Stimulated activated CD4-positive, alpha-beta T cell treated with anti-CD3 and anti-CD28 coated beads, Interleukin-12 subunit alpha, Interleukin-12 subunit beta, amount 100 ng/mL, for 4 hours (primary cell): ENCODE measurements around the gene PCDHGA1.
A peak's percentile ranks its signal among the peaks of the same experiment; 100 is the strongest.

Source experiments
- DNase-seq: peaks from one replicate; pipeline ENCODE4 v3.0.0-alpha.2; 2020

Gene PCDHGA1

DNA sequence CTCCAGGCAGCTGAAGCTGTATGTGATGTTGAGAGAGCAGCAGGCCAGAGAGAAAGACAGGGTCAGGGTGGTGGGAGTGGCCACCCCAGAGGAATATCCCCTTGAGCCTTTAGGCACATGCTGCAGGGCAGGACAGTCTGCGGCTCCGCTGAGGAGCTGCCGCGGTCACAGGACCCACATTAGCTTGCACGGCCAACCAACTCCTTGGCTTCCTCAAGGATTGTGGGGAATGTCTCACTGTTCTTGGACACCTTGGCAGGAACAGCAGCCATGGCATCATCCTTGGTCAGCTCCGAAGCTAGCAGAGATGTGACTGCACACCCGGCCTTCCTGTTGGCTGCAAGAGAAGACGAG lies 186.3 kb downstream of the PCDHGA1 start:
- no peak for DNase-seq

DNA sequence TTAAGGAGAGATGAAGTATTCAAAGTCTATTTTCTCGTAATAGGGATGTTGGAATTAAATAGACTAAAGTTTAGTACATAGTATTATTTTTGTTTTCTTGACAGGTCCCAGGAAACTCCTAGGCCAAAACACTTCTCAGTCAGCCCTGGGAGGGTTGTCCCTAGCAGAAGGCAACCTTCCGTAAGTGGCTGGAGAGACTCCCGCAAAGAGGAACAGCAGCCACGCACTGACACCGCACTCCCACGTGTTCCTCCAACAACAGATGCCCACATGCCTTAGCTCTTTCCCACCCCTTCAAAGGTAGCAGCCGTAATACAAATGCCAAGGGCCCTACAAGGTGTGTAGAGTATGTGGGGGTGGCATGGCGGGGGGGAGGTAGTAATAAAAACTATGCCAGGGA lies 187.0 kb downstream of the PCDHGA1 start:
- no peak for DNase-seq

DNA sequence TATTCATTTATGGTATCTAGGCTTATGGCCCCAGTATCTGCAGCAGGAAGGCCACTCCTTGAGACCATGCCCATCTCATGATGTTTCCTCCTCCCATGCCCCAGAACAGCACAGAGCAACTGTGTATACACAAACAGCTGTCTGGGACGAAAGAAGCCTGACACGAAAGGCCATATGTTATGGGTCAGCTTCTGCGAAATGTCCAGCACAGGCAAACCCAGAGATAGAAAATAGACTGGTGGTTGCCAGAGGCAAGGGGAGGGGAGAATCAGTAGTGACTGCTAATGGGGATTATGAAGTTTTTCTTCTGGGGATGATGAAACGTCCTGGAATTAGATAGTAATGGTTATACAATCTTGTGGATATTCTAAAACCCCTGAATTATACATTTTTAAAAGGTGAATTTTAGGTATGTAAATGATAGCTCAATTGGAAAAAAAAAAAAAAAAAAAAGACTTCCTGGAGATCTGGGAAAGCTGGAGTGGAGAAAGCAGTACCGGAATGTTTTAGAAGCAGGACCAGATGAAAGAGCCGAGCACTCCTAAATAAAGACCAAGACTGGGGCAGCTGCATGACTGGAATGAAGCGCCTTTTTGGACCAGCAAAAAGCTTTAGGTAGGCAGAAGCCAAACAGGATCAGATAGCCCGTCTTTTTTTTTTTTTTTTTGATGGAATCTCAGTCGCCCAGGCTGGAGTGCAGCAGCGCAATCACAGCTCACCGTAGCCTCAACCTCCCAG lies 187.7 kb downstream of the PCDHGA1 start:
- DNase-seq, result no peak

DNA sequence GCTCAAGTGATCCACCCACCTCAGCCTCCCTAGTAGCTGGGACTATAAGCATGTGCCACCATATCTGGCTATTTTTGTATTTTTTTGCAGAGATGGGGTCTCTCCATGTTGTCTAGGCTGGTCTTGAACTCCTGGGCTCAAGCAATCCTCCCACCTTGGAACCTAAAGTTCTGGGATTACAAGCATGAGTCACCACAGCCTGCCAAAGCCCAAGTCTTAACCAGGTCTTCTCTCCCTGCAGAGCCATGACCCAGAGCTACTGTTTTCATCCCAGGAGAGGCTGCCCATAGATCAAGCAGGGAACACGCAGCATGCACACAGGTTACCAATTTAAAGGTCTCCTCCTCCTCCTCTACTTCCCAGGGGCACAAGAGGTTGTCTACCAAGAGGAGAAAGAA lies 188.3 kb downstream of the PCDHGA1 start:
- DNase-seq, result no peak

DNA sequence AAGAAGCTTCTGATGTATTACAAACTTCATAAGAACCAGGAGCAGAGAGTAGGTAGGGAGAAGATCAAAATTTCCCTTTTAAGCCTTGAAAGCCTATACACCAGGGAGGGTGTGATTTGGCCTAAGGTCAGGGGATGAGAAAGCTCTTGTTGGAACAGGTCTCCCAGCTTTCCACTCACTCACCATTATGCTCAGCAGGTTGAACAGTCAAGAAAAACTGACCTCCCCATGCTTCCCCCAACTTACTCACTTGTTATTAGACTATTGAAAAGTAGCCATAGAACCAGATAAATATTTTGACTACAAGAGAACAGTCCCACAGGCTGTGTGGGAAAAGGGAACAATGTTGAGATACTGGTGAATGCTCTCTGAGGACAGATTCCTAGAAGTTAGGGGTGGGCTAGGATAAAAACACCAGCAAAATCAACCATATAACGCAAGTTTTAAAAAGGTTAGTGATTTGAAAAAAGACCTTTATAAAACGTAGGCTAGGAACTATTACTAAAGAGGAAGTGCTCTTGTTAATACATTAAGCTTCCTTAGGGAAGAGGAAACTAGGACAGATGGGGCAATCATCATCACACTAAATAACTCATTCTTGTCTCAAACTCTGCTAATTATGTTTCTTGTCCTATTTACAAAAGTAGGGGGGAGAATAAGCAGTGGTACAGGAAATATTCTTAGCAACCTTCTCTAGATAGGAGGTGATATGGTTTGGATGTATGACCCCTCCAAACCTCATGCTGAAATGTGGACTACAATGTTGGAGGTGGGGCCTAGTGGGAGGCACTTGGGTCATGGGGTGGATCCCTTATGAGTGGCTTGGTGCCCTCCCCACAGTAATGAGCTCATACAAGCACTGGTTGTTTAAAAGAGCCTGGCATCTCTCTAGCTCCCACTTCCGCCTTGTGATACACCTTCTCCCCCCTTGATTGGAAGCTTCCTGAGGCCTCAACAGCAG lies 189.6 kb downstream of the PCDHGA1 start:
- no peak for DNase-seq

DNA sequence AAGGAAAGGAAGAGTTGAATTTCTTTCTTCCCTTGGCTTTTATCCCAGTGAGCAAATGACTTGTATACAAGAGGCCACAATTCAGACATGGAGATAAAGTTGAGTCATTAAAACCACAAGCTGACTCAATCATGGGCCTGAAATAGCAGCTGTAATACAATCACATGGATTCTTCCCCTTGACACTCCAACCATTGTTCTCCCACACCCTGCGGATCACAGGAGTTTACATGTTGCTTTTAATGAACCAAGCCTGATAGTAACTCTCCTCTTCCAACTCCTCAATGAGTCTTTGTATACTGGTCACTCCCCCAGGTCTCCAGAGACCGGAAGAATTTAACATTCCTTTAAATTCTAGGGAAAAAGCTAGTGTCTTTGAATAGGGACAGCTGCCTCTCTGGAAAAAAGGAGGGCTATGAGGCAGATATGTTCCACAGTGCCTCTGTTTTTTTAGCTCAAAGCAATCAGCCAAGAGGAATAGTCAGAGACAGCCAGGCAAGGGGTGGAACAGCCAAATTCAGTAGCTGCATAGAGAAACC lies 191.0 kb downstream of the PCDHGA1 start:
- no peak for DNase-seq

DNA sequence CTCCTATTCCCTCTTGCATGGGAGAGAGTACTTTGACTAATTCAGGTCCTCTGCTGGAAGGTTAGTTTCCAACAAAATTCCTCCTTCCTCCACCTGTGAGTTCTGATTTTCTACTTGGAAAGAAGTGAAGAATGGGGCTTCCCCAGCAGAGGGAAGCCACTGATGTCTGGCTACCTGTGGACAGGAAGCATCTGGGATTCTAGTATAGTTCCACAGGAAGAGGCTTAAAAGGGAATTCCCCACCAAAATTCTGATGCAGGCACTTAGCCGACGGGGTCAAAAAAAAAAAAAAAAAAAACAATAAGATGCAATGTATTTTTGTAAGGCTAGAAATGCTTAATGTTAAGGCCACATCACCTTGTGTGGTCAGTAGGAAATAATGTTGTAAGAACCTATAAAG lies 192.0 kb downstream of the PCDHGA1 start:
- no peak for DNase-seq

DNA sequence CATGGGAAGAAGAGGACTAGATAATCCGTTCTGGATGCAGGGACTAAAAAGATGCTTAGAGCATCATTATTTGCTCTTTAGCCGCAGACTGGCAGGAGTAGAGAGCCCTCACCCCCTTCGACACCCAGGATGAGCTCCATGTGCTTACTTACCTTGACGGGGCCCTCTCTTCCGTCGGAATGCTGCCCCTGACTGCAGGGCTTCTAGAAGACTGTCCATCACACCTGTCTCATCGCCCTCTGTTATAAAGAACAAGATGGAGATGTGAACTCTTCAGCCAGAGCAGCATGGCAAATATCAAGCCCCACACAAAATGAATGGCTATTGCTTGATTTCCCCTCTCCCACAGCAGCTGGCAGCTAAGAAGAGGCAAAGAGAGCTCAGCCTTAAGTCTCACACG lies 193.7 kb downstream of the PCDHGA1 start:
- DNase-seq, result no peak

DNA sequence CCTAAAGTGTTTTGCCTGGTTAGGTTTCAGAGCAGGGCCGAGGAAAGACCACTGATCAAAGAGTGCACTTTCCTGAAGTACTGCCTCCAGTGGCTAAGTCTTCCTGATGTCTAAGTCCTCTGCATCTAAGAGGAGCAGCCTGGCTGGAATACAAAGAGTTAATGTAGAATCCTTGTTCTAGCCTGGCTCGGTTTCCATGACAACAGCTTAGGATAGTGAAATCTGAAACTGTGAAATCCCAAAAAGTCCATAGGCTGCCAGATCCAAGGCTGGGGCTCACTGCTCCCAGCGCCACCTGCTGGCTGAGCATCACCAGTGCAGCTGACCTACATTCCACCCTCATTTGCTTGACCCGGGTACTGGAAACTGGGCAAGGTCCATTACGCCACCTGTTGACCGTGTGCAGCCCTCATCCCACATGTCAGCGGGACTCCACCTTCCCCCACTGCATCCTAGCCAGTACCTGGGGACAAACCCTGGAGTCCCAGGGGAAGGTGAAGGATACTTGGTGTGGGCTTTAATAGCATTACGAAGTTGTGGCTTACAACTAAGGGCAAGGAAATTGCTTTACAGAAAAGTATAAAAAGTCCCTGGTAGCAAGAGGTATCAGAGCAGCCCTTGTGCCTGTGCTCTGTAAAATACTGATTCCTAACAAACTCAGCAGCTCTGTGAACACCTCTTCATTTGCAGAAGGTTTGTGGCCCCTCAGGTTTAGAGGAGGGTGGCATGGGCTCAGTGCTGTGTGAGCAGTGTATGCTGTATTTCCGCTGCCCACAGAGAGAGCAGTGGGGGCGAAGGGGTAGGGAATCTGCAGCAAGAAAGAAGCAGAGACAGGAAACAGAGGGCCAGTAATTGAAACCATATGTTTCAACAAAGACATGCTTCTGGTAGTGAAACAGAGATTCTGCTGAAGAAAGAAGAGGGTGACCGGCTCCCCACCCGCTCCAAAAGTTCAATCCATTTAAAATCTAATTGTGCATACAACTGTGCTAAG lies 194.6 kb downstream of the PCDHGA1 start:
- DNase-seq, result peak; percentile 50

DNA sequence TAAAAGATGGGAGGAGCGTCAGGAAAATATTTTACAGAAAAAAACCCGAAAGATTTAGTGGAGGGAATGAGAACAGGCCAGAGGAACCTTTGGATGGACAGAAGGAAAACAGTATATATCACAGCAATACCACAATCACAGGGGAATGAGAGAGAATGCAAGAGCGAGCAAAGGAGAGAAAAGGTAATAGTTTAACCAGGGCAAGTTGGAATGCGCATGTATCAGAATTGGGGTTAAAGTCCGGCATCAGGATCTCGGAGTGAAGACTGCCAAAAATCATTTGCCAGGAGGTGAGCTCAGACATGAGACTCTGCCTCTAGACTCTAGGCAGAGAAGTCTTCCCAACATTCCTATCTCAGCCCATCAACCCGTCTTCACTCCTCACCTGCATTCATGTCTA lies 195.3 kb downstream of the PCDHGA1 start:
- no peak for DNase-seq

DNA sequence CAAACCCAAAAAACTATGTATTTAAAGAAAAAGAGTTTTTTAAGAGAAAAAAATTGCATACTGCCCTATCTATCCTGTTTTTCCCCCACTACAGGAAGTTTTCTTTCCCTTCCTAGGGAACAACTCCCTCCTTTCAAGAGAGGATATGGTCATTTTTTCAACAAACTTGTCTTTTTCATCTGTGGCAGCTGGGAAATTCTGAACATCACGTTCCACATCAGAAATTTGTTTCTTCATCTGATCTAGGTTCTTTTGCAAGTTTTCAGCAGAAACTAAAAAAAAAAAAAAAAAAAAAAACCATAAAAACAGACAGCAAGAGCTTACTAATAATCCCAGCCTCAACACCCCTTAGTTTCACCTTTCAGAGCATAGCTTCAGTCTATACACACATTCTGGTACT lies 197.1 kb downstream of the PCDHGA1 start:
- DNase-seq, result no peak

DNA sequence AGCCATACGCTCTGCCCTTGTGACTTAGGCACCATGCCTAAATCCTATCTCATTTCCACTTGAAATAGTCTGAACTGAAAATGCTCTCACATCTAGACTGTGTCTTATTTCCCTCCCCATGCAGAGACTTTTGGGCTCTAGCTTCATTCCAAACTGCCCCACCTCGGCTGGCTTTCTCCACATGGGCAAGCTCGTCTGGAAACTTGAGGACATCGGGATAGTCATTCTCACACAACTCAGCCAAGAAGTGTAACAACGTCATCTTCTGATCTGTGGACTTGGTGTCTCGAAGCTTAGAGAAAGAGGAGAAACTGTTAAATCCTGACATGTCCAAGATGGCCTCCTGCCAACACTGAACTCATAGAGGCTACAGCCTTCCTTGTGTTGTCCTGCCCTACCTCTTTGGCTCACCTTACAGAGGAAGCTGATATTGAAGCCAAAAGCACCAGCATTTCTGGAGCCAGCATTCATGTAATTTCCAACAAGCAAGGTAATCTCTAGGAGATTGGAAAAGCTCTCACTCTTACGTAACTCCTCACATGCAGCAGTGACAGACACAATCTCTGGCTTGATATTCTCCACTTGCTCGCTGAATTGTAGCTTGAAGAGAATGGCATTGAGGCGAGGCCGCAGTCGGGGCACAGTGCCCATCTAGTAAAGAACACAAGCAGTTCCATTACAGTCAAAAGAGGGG lies 198.1 kb downstream of the PCDHGA1 start:
- no peak for DNase-seq

DNA sequence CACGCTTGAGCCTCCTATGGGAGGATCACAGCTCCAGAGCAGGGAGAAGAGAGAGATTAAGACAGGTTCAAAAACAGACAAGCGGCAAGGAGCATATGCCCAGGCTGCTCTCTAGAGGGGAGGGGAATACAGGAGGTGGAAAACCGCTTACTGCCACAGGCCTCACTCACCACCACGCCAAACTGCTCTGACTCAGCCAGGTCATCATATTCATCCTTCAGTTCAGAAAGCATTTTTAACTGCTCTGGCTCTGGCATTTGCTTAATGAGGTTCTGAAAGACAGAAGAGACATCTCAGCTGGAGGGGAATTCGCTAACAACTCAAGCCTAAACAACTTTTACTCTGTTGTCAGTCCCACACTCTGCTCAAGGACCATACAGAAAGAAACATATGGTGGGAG lies 198.7 kb downstream of the PCDHGA1 start:
- DNase-seq, result no peak

DNA sequence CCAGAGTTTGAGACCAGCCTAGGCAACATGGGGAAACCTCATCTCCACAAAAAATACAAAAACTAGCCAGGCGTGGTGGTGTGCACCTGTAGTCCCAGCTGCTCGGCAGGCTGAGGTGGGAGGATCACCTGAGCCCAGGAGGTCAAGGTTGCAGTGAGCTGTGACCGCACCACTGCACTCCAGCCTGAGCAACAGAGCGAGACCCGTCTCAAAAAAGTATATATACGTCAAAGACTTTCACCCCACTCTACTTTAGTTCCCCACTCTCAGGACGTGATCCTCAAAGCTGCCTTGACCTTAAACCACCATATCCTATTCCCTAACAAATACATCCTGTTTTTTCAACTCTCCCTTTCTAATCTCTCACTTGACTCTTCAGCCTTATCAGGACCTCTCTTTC lies 199.6 kb downstream of the PCDHGA1 start:
- DNase-seq, result no peak

DNA sequence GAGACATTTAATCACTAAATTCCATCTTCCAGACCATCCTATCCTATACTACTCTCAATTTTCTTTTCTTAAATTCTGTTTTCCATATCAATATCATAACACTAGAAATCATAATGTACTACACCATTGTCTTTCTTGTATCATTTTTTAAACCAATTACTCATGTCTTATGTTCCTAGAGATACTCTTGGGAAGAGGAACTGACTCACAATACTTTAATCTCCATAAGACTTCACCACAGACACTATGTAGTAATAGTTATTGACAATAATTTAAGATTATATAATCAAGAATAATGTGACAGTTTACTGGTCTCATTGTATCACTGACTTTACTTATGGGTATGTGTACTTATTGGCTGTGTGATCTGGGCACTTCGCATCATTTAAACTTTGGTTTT lies 202.4 kb downstream of the PCDHGA1 start:
- DNase-seq, result no peak

DNA sequence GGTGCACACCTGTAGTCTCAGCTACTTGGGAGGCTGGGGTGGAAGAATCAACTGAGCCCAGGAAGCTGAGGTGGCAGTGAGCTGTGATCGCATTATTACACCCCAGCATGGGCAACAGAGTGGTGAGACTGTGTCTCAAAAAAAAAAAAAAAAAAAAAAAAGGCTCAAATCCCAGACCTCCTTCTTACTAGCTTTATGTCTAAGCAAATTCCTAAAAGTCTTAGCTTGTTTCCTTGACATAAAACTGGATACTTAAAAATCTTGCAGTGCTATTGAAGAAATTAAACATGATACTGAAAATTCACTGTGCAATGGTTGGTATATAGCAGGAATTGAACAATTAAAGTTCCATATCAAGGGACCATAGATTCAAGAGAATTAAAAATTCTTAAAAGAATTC lies 203.6 kb downstream of the PCDHGA1 start:
- DNase-seq, result no peak

DNA sequence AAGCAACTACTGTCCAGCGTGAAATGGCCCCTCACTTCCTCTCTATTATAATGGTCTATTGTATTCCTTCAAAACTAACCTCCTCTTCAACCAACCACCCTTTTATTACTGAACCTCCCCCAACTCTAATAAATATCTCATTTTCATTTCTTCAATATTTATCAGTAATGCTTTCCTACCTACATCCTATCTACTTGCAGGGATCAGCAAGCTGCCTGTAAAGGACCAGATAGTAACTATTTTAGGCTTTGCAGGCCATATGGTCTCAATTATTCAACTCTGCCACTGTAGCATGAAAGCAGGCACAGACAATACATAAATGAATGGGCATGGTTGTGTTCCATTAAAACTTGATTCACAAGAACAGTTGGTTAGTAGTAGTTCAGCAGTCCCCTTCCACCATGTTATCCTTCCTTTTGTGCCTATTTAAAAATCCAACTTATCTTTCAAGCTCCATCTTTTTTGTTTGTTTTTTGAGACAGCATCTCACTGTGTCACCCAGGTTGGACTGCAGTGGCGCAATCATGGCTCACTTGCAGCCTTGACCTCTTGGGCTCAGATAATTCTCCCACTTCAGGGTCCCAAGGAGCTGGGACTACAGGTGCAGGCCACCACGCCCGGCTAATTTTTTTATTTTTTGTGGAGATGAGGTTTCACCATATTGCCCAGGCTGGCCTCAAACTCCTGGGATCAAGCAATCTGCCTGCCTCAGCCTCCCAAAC lies 204.3 kb downstream of the PCDHGA1 start:
- DNase-seq, result no peak

DNA sequence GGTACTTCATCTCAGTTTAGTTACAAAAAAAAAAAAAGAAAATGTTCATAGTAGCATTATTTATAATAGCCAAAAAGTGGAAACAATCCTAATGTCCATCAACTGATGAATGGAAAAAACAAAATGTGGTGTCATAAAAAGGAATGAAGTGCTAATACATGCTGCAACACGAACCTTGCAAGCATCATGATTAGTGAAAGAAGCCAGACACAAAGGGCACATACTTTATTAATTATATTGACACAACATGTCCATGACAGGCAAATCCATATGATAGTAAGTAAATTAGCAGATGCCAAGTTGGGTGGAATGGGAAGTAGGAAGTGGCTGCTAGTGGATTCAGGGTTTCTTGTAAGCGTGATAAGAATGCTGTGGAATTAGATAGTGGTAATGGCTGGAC lies 212.7 kb downstream of the PCDHGA1 start:
- DNase-seq, result no peak

DNA sequence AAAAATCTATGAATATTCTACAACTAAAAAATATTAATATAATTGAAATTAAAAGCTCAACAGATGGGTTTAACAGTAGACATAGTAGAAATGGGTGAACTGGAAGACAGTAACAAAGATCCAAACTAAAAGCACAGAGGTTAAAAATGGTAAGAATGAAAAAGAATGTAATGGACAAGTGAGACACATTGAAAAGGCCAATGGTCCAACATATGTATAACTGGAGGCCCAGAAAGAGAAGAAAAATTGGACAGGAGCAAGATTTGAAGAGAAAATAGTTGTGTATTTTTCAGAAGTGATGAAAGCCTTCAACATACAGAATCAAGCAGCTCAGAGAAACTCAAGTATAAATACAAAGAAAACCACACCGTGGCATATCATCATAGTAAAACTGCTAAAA lies 217.2 kb downstream of the PCDHGA1 start:
- no peak for DNase-seq

DNA sequence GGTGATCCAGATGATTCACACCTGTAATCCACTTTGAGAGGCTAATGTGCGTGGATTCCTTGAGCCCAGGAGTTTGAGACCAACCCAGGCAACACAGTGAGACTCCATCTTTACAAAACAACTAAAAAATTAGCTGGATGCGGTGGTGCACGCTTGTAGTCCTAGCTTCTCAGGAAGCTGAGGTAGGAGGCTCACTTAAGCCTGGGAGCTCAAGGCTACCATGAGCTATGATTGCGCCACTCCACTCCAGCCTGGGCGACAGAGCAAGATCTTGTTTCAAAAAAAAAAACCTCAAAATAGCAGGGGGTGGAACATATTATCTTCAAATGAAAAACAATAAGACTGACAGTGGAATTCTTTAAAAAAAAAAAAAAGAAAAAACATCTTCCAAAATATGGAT lies 217.6 kb downstream of the PCDHGA1 start:
- no peak for DNase-seq

DNA sequence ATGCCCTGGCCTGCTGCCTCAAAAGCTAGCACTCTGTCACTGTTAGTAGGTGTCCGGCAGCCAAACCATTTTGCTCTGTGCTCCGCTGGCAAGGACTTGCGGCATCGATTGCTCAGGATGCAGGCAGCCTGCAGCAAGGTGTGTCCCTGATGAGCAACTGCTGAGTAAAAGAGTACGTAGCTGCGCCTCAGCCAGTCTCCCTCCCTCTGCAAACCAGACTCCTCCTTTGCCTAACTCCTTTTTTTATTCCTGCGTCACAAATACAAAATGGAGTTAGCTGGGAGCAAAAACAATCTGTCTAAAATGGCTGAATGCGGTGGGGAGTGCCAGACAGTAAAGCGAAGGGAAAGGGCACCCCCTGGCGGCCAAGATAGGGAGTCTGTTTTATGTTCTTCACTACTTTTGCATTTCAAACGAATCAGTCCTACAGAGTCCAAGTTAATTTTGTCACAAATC lies 227.4 kb downstream of the PCDHGA1 start:
- DNase-seq, result peak; percentile 75
